H1 (cell line): Measurements from ENCODE around the gene KIT. TPM values are rescaled to one million over a fixed set of nuclear protein-coding genes. Genes with fewer than 3 reads are reported as not detected.

ENCODE experiments used
- CTCF ChIA-PET: fragments of 300-600 bp; sonication (Branson Sonifier 250); formaldehyde crosslinking; loops from one replicate; lab custom pipeline; 2021; ENCODE audit not compliant: partially characterized antibody; lab: Charles Lee
- POLR2A ChIA-PET: fragments of 300-600 bp; sonication (Branson Sonifier 250); formaldehyde crosslinking; loops from one replicate; lab custom pipeline; 2021; ENCODE audit warnings: inconsistent platforms; ENCODE audit not compliant: partially characterized antibody; lab: Charles Lee
- DNase-seq, 2 experiments: peaks; one replicate each; pipeline versions ENCODE4 v3.0.0 to v3.0.0-alpha.2; 2010 to 2022; ENCODE audit warnings: low spot score in 2 of 2, low read depth in 1 of 2, mixed read lengths in 1 of 2
- FAIRE-seq: peaks from 2 replicates; lab custom pipeline; 2011; peaks lifted over from hg19 to GRCh38; lab: Jason Lieb, UNC
- H2AFZ ChIP-seq: 2 replicates; pipeline ENCODE4 v1.8.1; 2012; ENCODE audit warnings: low read length, inconsistent platforms
- H2AK5ac ChIP-seq: 2 replicates; pipeline ENCODE4 v1.6.1; 2013; ENCODE audit warnings: low read depth, low read length
- H2BK120ac ChIP-seq: replicated peaks from 2 replicates; pipeline ENCODE3; 2013; ENCODE audit warnings: low read depth, low read length, inconsistent platforms
- H2BK12ac ChIP-seq: 2 replicates; pipeline ENCODE4 v1.6.1; 2013; ENCODE audit warnings: low read depth, low read length
- H2BK15ac ChIP-seq: 2 replicates; pipeline ENCODE4 v1.6.1; 2013; ENCODE audit warnings: low read length
- H2BK20ac ChIP-seq: 2 replicates; pipeline ENCODE4 v1.6.1; 2013; ENCODE audit warnings: low read length
- H2BK5ac ChIP-seq: 2 replicates; pipeline ENCODE4 v1.6.1; 2013; ENCODE audit warnings: low read depth, low read length
- H3K14ac ChIP-seq: 2 replicates; pipeline ENCODE4 v1.6.1; 2013; ENCODE audit warnings: inconsistent platforms; ENCODE audit not compliant: insufficient read length
- H3K18ac ChIP-seq: 2 replicates; pipeline ENCODE4 v1.6.1; 2013; ENCODE audit warnings: low read length; ENCODE audit errors: extremely low read depth
- H3K23ac ChIP-seq: 2 replicates; pipeline ENCODE4 v1.6.1; 2013; ENCODE audit warnings: inconsistent platforms; ENCODE audit not compliant: insufficient read length
- H3K23me2 ChIP-seq: 2 replicates; pipeline ENCODE4 v1.6.1; 2013; ENCODE audit warnings: low read depth, low read length
- H3K27ac ChIP-seq: 2 replicates; pipeline ENCODE4 v1.6.1; 2011; ENCODE audit warnings: low read depth, low read length, inconsistent platforms
- H3K27me3 ChIP-seq, 4 experiments: replicated peaks in 1 of 4; 1 replicate in 1 of 4; 2 replicates in 3 of 4; pipeline versions ENCODE4 v1.6.1 to v1.8.1; 2011 to 2013; ENCODE audit warnings: low read length in 3 of 4, mild to moderate bottlenecking in 3 of 4, inconsistent platforms in 2 of 4, mixed read lengths in 2 of 4, moderate library complexity in 1 of 4; ENCODE audit not compliant: control insufficient read depth in 3 of 4, insufficient read depth in 3 of 4; ENCODE audit errors: extremely low read depth in 1 of 4
- H3K36me3 ChIP-seq, 4 experiments: 2 replicates each; pipeline versions ENCODE4 v1.6.1 to v1.8.1; 2011 to 2013; ENCODE audit warnings: mild to moderate bottlenecking in 4 of 4, low read length in 3 of 4, moderate library complexity in 2 of 4, control low read depth in 1 of 4, inconsistent platforms in 1 of 4; ENCODE audit not compliant: insufficient read depth in 4 of 4, control insufficient read depth in 2 of 4
- H3K4ac ChIP-seq: replicated peaks from 2 replicates; pipeline ENCODE3; 2013; ENCODE audit warnings: low read length, low read depth, mixed read lengths, inconsistent platforms; ENCODE audit not compliant: insufficient read length
- H3K4me1 ChIP-seq, 4 experiments: replicated peaks in 1 of 4; 1 replicate in 1 of 4; 2 replicates in 3 of 4; pipeline versions ENCODE4 v1.6.1 to v1.8.1; 2011 to 2013; ENCODE audit warnings: low read length in 3 of 4, inconsistent platforms in 2 of 4, mixed read lengths in 1 of 4; ENCODE audit not compliant: insufficient read depth in 4 of 4, control insufficient read depth in 3 of 4
- H3K4me2 ChIP-seq, 2 experiments: 2 replicates each; pipeline versions ENCODE4 v1.6.1 to v1.8.1; 2011 to 2013; ENCODE audit warnings: low read depth in 2 of 2, low read length in 2 of 2, control low read depth in 1 of 2, inconsistent platforms in 1 of 2, mild to moderate bottlenecking in 1 of 2; ENCODE audit not compliant: insufficient read depth in 1 of 2
- H3K4me3 ChIP-seq, 4 experiments: fragments of 200-600, 300-600 bp in 1 of 4; sonication (generic), shearing (Covaris generic), sonication (Bioruptor Twin) in 1 of 4; 2 replicates each; pipeline versions ENCODE4 v1.5.1 to v1.8.1; 2011 to 2016; ENCODE audit warnings: low read length in 4 of 4, low read depth in 3 of 4, control low read depth in 2 of 4, inconsistent platforms in 2 of 4, mild to moderate bottlenecking in 2 of 4, mixed read lengths in 1 of 4, moderate library complexity in 1 of 4; ENCODE audit not compliant: insufficient read depth in 2 of 4; ENCODE audit errors: extremely low read depth in 1 of 4
- H3K56ac ChIP-seq: replicated peaks from 2 replicates; pipeline ENCODE3; 2013; ENCODE audit warnings: low read depth, mild to moderate bottlenecking, mixed read lengths, low read length, inconsistent platforms; ENCODE audit not compliant: insufficient read length
- H3K79me1 ChIP-seq: 2 replicates; pipeline ENCODE4 v1.6.1; 2013; ENCODE audit warnings: low read depth, low read length, control low read depth
- H3K79me2 ChIP-seq, 2 experiments: 2 replicates each; pipeline versions ENCODE4 v1.6.1 to v1.8.1; 2012 to 2013; ENCODE audit warnings: low read length in 2 of 2, mild to moderate bottlenecking in 2 of 2, inconsistent platforms in 1 of 2; ENCODE audit not compliant: insufficient read depth in 2 of 2, control insufficient read depth in 1 of 2
- H3K9ac ChIP-seq, 4 experiments: replicated peaks in 1 of 4; 1 replicate in 1 of 4; 2 replicates in 3 of 4; pipeline versions ENCODE4 v1.6.1 to v1.8.1; 2011 to 2013; ENCODE audit warnings: low read depth in 3 of 4, low read length in 3 of 4, control low read depth in 2 of 4, mild to moderate bottlenecking in 2 of 4, moderate library complexity in 2 of 4, inconsistent platforms in 1 of 4; ENCODE audit errors: extremely low read depth in 1 of 4
- H3K9me3 ChIP-seq, 2 experiments: 2 replicates each; pipeline versions ENCODE4 v1.6.1 to v1.8.1; 2012 to 2013; ENCODE audit warnings: mild to moderate bottlenecking in 2 of 2, moderate library complexity in 2 of 2, control low read depth in 1 of 2, inconsistent platforms in 1 of 2, low read depth in 1 of 2, low read length in 1 of 2, mixed read lengths in 1 of 2; ENCODE audit not compliant: insufficient read depth in 2 of 2
- H4K20me1 ChIP-seq, 2 experiments: replicated peaks in 1 of 2; 2 replicates each; pipeline versions ENCODE3 to v1.8.1; 2011 to 2013; ENCODE audit warnings: inconsistent platforms in 2 of 2, low read length in 2 of 2, mild to moderate bottlenecking in 1 of 2; ENCODE audit not compliant: insufficient read depth in 2 of 2, control insufficient read depth in 1 of 2
- H4K5ac ChIP-seq: 2 replicates; pipeline ENCODE4 v1.6.1; 2013; ENCODE audit warnings: low read length, low read depth, mixed read lengths, inconsistent platforms; ENCODE audit not compliant: insufficient read length
- H4K8ac ChIP-seq: 2 replicates; pipeline ENCODE4 v1.8.0; 2013; ENCODE audit warnings: mild to moderate bottlenecking, moderate library complexity, low read length, inconsistent platforms; ENCODE audit not compliant: insufficient read depth; ENCODE audit errors: extremely low read depth
- H4K91ac ChIP-seq: replicated peaks from 2 replicates; pipeline ENCODE3; 2013; ENCODE audit warnings: low read length, mixed read lengths, inconsistent platforms; ENCODE audit not compliant: insufficient read length
- CREB1 ChIP-seq: IDR thresholded peaks from 2 replicates; pipeline ENCODE4 v1.6.1; 2012; ENCODE audit warnings: inconsistent platforms
- WGBS, 2 experiments: shearing (Covaris generic) in 1 of 2; methylation state at CpG; one replicate each; pipeline versions ENCODE4 v1.1.6 to v1.1.7; 2013 to 2015; ENCODE audit warnings: low lambda C conversion rate in 2 of 2, mixed read lengths in 2 of 2, inconsistent platforms in 1 of 2, low coverage in 1 of 2, missing lambda C conversion rate in 1 of 2; ENCODE audit not compliant: insufficient replicate concordance in 2 of 2, insufficient coverage in 1 of 2, insufficient read length in 1 of 2; ENCODE audit errors: extremely low coverage in 1 of 2, missing lambda C conversion rate in 1 of 2; 5-methylcytosine and 5-hydroxymethylcytosine counted together
- polyA plus RNA-seq, 7 experiments: library from polyadenylated mRNA; depleted of rRNA in 3 of 7; stranded (reverse) in 5 of 7; unstranded in 2 of 7; fragments of >200 nt in 5 of 7; fragments of 200-250 nt in 2 of 7; gene quantifications; 1 replicate in 5 of 7; 2 replicates in 1 of 7; 4 replicates in 1 of 7; pipeline versions ENCODE4 v1.2.1 to v1.2.3, GENCODE V29; 2011 to 2013; ENCODE audit warnings: missing spikeins in 2 of 7, mixed read lengths in 2 of 7
- total RNA-seq: library from RNA; stranded (reverse); fragmentation: NEBNext Ultra II Directional; extraction: Animal tissue kit (Norgen Biotek cat#: 25700); gene quantifications from 2 replicates; pipeline ENCODE4 v1.2.1, GENCODE V29; 2021

The KIT gene
- total and polyA plus RNA-seq, 2 of the 8 experiments (the other 6 are each of a cell fraction or from before 2014, with no cell fraction given): 14.4 to 24.8 TPM

DNA sequence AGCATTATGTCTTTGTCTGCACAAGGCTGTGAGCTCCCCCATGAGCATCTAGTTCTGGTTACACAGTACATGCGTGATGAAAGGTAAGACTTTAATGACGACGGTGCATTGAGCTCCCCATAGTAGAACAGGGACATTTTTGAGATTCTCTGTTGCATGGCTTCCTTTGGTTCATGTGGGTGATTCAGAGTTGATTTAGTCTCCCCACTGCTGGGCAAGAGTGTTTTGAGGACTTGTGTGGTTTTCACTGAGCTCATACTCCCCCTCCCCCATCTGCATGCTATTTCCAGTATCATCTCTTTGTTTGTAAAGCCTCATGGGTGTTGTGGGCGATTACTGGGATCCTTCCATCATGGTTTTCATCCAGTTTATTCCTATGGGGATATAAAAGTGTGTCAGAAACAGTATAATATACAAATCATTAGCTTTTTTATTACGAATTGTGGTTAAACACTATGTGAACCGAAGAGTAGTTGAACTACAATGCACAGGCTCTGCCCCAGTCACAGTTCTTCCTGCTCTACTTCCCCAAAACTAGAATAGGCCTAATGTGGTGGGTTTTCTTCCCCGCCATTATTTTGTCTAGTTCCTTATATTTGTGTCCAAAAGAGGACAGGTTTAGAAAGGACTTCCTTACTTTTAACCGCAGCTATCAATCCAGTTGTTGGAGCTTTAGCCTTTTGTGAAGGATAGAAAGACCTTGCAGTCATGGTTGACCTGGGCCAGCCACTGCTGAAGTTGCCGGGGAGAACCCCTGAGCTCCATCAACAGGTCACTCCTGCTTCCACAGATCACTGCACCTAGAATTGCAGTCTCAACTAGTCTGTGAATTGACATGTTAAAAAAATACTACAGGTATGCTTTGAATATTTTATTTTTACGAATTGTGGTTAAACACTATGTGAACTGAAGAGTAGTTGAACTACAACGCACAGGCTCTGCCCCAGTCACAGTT, 30.4 kb downstream of the KIT start:
- Histone ChIP-seq H3K4ac (no peak overlapping the region), H2BK20ac (no peak overlapping the region), H2AFZ (no peak overlapping the region), H2BK5ac (no peak overlapping the region), H3K27ac (no peak overlapping the region), H3K9me3 (no peaks in the 10 kb centered on the region), H3K4me3 (no peak overlapping the region), H2BK120ac (no peak overlapping the region), H2BK12ac (no peak overlapping the region), H2AK5ac (no peak overlapping the region), H3K23ac (no peak overlapping the region), H4K5ac (no peak overlapping the region), H4K91ac (no peak overlapping the region), H3K23me2 (no peaks in the 10 kb centered on the region), H4K8ac (no peak overlapping the region), H3K14ac (no peak overlapping the region), H3K79me1 (peaks cover 4% of the 10 kb centered on the region), H3K18ac (no peak overlapping the region), H3K36me3 (no peaks in the 10 kb centered on the region; a peak in 1 of 8 replicates), H3K79me2 (peaks cover 0 to 9% of the 10 kb centered on the region in 2 experiments; a peak in 1 of 4 replicates), H3K4me2 (no peak overlapping the region), H2BK15ac (no peak overlapping the region), H3K4me1 (no peaks in the 10 kb centered on the region; a peak in 1 of 7 replicates), H3K27me3 (no peaks in the 10 kb centered on the region), H4K20me1 (peaks cover 0 to 5% of the 10 kb centered on the region in 2 experiments), H3K9ac (no peak overlapping the region), H3K56ac (no peak overlapping the region)
- FAIRE-seq (no peak), DNase-seq (no peak)
- ChIA-PET CTCF (interaction anchor here (0.6 to 2.3 kb wide), 5 partner anchors 12 to 400 kb away, joined by 3 to 7 read pairs (median 3); no protein-coding TSS in a partner anchor), POLR2A (no interaction called here)
- 93% methylated on average over 11 of the region's 11 CpGs; no CpG with 5 or more reads in 1 of the 2 experiments for WGBS, 2 experiments
- TF ChIP-seq CREB1: no peak
